T47D (cell line): ENCODE data around the gene PIK3R1.

ENCODE experiments used
- DNase-seq, 2 experiments: peaks; one replicate each; pipeline versions ENCODE4 v3.0.0 to v3.0.0-alpha.2; 2011 to 2012; ENCODE audit warnings: low read depth in 1 of 2, low spot score in 1 of 2
- JUND ChIP-seq: IDR thresholded peaks from 2 replicates; pipeline ENCODE4 v1.6.1; 2012; ENCODE audit warnings: low read depth
- in situ Hi-C: cut with HindIII; loops from 2 replicates; pipeline ENCODE4 v1.10.0; 2016; ENCODE audit warnings: low sequenced_read_pairs, low pct_unique_long_range_greater_than_20kb

Gene PIK3R1

DNA sequence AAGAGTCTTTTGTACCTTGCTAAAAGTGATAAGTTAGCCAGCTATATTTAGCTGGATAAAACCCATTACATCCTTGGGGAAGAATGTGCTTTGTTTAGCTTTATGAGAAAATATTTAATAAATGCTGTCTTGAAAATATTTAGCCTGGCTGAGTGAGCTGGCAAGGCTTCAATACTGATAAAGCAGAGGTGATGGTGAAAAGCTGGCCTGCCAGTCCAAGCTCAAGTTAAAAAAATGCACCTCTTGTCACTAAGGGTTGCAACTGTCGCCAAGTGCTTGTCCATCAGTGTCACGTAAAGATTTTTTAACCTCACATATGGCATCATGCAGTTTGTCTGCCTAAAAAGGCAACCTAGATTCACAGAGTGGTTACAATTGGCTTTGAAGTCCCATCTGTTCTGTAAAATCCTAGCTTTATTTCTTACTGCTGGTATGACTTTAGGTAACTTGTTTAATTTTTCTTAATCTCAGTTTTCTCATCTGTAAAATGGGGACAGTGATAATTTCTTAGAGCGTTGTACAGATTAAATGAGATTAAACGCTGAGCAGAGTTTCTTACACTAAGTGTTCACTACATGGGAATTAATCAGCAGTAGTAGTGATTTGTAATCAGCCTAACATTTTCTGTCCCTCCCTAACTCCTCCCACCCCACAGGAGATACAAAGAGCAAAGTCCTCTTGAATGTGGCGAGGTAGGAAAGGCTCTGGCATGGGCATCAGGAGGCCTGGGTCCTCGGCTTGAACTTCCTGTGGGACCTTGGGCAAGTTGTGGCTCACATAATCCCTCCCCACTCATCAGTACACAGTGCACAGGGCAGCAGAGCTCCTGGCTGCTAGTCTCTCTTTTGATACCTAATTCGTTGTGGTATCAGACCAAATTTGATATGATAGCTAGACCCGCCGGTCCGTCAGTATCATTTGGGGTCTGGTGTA, 48.7 kb downstream of the PIK3R1 start:
- in situ Hi-C loops = no loop called here
- TF ChIP-seq JUND = no peak
- no peak for DNase-seq

DNA sequence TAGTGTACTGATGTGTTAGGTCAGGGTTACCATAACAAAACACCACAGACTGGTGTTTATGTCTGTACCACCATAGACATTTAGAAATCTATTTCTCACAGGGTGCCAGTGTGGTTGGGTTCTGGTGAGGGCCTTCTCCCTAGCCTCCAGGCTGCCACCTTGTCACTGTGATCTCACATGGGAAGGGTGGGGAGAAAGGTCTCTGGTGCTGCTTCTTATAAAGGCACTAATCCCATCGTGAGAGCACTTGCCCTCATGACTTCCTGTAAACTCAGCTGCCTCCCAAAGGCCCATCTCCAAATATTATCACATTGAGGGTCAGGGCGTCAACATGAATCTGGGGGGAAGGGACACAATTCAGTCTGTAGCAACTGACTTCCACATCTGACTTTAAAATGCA, 49.8 kb downstream of the PIK3R1 start:
- DNase-seq = no peak
- TF ChIP-seq JUND = no peak
- in situ Hi-C loops = no loop called here

DNA sequence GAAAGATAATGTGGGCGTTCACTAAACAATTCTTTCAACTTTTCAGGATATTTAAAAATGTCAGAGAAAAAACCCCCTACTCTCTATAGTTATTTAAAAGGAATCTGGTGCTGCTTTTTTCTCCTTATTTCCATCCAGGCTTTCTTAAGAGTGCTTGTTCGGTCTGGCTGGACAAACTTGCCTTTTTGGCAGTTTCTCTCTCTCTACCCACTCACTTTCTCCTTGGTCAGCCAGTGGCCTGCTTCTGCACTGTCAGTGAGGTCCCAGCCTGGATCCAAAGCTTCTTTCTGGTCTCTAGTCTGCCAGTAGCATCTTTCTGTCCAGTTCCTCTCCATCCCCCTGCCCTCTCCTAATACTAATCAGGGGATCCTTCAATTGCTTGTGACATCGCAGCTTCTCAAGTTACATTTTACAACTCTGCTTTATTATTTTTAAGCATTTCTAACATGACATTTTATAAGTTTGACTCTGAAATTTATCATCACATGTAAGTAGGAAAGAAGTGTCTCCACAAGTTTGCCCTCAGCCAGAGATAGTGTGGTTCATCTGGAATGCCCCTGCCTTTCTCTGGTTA, 50.4 kb downstream of the PIK3R1 start:
- in situ Hi-C loops = no loop called here

DNA sequence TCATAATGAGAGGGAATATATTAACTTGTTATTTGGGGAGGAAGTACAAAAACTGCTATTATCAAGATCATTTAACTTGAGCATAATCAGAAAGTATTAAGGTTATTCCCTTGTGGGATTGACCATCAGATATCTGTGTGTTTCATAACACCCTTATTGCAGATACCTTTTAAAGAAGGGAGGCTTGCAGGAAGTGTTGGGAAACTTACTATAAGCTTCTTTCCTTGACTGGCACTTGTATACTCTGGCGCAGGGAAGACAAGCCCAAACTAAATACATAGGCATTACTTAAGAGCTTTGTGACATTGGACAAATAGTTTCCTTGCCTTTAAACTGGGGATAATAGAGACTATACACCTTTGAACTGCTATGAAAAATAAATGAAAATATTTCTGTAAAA, 50.9 kb downstream of the PIK3R1 start:
- TF ChIP-seq JUND = no peak
- in situ Hi-C loops = no loop called here
- no peak for DNase-seq

More for the DNA sequence above, 50.4 kb downstream of the PIK3R1 start:
- no peak for DNase-seq
- no peak for TF ChIP-seq JUND

DNA sequence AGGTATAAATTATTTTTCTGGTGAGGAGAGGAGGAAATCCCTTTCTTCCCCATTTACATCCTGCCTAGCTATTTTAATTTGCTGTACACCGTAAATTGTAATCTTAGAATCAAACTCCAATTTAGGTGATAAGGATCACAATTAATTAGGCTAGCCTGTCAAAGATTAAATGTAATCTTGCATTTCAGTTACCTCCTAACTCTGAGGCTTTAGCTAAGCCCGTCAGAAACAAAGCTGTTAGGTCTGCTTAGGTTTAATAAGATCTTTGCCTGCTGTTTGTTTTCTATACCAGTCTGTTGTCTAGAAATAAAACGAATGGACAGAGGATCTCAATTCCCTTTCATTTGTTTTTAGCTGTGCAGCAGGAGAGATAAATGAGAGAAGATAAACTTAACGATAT, 51.5 kb downstream of the PIK3R1 start:
- no peak for TF ChIP-seq JUND
- in situ Hi-C loops = no loop called here
- no peak for DNase-seq

DNA sequence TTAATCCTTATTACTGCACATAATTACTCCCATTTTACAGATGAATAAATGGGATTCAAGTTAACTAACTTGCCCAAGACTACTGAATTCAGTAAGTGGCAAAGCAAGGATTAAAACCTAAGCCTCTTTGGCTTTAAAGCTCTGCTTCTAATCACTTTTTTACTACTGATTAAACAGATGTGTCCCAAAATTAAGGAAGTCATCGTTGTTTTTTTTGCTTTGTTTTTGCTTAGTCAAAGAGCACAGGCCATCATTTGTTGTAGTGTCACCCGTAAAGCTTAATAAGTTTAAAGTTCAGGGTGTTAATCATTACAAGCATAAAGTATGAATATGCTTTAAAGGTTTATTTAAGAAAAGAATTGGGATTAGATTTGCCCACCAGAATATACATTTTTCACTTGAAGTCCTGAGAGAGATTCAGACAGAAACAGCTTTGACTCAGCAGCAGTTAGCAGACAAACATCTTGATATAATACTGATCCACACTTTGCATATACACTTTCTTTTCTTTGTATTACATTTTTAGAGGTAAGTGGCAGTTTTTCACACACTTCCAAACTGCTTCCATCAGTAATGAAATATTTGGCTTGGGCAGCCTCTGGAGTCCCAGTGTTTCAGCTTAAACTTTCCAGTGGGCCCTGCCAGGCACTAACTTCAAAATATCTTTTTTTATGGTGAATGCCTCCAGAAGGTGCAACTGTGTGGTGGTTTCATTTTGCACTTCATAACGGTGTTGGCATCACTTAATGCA, 52.7 kb downstream of the PIK3R1 start:
- no peak for DNase-seq
- in situ Hi-C loops = no loop called here
- TF ChIP-seq JUND = no peak

DNA sequence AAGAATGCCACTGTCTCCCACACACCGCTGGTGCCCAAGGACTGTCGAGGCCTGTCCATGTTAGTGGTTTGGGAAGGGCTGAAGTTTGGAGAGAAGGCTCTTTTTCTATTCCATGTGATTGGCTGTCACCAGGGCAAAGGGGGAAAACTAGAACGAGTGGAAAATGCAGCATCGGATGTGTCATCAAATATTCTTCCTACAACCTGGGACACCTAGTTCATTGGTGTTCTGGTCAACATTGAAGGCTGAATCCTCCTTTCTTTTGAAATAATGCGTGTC, 53.2 kb downstream of the PIK3R1 start:
- TF ChIP-seq JUND = no peak
- DNase-seq = no peak
- in situ Hi-C loops = no loop called here

DNA sequence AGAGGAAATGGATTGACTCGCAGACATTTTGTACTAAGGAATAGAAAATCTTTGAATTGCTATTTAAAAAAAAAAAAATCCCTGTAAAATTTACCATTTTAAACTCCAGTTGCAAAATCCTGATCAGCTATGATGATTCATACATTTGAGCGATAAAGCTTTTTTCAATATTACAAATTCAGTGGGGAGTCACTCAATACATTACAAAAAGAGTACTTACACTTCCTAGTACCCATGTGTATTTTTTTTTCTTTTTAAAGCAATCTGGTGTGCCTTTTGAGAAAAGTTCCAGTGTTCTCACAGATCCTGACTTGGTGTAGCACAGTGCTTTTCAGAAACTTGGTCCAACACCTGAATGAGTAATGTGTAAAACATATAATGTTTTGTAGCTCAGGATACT, 54.3 kb downstream of the PIK3R1 start:
- in situ Hi-C loops = no loop called here

DNA sequence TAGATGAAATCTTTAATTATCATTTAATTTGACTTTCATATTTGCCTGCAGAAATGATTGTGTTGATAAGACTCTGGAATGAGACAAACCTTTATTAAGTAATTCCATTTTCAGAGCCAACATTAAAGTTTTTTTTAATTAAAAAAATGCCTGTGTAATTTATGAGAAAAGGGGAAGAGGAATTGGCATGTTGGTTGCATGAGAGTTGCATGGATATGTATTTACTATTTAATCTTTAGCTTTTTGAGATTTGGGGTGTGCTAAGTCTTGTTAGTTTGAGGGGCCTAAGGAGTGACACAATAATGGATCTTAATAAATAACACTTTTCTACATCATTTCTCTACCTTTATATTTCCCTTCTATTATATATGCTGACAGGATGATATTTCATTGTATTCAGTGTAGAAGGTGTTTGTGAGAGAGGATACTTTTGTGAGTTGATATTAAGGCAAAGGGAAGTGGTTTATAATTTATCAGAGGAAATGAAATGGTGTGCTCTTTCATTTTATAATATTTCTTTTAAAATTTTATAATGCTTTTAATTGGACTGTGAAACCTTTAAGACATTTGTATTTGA, 54.9 kb downstream of the PIK3R1 start:
- in situ Hi-C loops = no loop called here
- TF ChIP-seq JUND = no peak
- DNase-seq = no peak

More for the DNA sequence above, 54.3 kb downstream of the PIK3R1 start:
- DNase-seq = no peak
- TF ChIP-seq JUND = no peak

DNA sequence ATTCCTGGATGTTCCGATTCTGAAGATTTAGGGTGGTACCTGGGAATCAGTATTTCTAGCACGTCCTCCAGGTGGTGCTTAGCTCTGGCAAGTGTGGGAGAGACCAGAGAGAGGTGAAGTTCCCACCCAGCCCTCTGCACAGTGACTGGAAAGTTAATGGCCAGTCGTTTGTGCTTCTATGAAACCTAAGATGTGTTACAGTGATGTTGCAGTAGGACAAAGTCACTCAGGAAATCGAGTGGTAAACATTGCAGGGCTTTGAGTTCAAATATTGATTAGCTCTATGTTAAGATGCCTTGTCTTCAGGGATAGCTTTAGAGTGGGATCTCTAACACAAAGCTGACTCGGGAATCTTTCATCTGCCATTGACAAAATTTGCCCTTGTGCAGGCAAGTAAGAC, 55.6 kb downstream of the PIK3R1 start:
- in situ Hi-C loops = no loop called here
- DNase-seq = no peak

DNA sequence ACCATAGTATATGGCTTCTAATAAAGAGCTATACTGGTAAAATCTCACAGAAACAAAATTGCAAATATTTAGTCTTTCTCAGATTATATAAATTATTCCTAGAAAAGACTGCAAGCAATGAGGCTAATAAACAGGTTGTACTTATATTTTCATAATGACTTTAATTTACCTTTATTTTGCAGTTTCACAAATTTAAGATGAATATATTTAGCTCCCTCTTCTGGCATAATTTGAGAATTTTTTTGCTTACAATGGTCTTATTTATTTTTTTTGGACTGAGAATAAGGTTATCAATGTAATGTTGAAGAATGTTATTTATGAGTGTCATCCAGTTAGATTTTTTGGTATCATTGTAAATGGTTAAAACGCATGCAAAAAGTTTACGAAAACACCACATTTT, 56.7 kb downstream of the PIK3R1 start:
- DNase-seq = no peak
- in situ Hi-C loops = no loop called here
- TF ChIP-seq JUND = no peak

More for the DNA sequence above, 55.6 kb downstream of the PIK3R1 start:
- no peak for TF ChIP-seq JUND

DNA sequence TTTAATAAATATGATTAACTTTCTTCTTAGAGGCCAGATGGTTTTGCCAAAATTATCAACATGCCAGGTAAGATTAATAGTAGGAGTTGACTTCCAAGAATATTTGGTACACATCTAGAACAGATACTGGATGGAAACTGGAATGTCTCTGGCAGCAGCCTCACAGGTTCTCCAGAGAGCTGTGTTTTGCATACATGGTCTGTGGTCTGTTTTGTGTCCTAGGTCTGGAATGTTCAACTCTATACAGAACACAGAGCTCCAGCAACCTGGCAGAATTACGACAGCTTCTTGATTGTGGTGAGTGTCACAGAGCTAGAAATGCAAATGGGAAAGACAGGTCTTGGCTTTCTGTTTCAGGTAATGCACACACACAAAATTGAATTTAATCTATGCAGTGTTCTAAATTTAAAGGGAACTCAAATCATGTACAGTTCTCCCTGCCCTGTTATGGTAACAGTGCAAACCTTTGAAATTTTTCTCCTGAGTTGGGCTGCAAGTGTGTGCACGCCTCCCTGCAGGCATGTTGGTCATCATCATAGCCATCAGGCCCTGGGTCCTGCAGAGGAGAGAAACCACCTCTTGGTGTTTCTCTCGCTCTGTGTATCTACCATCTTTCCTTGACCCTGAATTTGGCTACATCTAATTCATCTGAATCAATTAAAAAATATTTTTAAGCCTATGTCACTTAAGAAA, 58.3 kb downstream of the PIK3R1 start:
- no peak for DNase-seq
- in situ Hi-C loops = no loop called here
- no peak for TF ChIP-seq JUND
